GM12875 (cell line): Measurements from ENCODE around the gene RASL10A.

Experiments
- H3K4me3 ChIP-seq: one replicate; pipeline ENCODE4 v1.5.1; 2011; ENCODE audit warnings: low read depth, low read length, control low read depth
- TF ChIP-seq, protein P1 (sequence below): IDR thresholded peaks from 2 replicates; pipeline ENCODE4 v1.5.1; 2011; ENCODE audit warnings: low read depth, mild to moderate bottlenecking, control low read depth, inconsistent platforms, low read length, moderate library complexity, borderline replicate concordance; ENCODE audit not compliant: insufficient read depth

RASL10A gene

DNA sequence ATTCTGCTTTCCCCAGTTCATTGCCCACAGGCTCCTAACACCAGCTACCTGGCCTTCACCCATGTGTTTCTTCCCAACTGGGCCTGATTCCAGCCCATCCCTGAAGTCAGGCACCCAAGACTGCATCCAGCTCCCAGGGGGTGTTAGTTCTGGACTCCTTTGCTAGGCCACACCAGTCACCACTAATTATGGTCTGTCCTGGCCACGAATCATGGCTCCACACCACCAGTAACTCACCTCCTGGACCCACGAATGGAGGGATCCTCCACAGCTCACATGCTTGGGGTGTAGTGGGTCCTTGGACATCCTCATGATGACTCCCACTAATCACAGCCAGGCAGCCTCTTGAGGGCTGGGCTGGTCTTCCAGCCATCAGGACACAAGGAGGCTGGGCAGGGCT, 3.6 kb upstream of the RASL10A start:
- H3K4me3 ChIP-seq = no peak overlapping the region
- TF ChIP-seq, protein P1, sequence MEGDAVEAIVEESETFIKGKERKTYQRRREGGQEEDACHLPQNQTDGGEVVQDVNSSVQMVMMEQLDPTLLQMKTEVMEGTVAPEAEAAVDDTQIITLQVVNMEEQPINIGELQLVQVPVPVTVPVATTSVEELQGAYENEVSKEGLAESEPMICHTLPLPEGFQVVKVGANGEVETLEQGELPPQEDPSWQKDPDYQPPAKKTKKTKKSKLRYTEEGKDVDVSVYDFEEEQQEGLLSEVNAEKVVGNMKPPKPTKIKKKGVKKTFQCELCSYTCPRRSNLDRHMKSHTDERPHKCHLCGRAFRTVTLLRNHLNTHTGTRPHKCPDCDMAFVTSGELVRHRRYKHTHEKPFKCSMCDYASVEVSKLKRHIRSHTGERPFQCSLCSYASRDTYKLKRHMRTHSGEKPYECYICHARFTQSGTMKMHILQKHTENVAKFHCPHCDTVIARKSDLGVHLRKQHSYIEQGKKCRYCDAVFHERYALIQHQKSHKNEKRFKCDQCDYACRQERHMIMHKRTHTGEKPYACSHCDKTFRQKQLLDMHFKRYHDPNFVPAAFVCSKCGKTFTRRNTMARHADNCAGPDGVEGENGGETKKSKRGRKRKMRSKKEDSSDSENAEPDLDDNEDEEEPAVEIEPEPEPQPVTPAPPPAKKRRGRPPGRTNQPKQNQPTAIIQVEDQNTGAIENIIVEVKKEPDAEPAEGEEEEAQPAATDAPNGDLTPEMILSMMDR = no peak

GRCh38 chr22:29317827-29318454, 2.4 kb upstream of the RASL10A start:
- TF ChIP-seq, protein P1 = no peak
- no peak overlapping the region for H3K4me3 ChIP-seq

- TF ChIP-seq, protein P1 = no peak
- no peak overlapping the region for H3K4me3 ChIP-seq
Observed at GRCh38 chr22:29316141-29316828, 788 bp upstream of the RASL10A start.

DNA sequence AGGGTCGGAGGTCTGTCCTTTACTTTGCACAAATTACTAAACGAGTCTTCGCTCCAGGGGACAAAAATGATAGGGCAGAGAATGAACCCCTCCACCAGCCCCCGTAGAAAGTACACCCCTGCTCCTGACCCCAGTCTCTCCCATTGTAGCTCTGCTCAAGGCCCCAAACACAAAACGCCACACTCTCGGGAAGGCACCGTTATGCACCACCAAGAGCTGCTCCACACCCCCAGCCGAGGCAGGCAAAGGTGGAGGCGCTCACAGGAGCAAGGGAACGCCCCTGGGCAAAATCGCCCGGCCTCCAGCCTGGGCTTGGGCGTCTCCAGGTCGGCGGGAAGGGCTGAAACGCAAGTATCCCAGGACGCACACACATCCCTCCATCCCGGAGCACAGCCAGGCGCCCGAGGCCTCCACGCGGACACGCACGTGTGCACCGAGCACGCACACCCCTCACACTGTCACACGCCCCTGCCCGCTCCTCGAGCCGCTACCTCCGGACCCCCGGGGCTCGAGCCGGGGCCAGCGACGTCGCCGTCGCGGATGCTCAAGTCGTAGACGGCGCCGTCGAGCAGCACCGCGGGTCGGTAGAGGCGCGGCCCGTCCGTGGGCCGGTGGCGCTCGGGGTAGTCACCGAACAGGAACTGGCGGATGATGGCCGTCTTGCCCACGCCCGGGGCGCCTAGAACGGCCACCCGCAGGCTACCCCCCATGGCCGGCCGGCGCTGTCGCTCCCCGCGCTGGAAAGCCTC, 786 bp downstream of the RASL10A start:
- TF ChIP-seq, protein P1 = no peak
- no peak overlapping the region for H3K4me3 ChIP-seq

- H3K4me3 ChIP-seq = no peak overlapping the region
- TF ChIP-seq, protein P1 = no peak
Observed at GRCh38 chr22:29313576-29314466, 1.7 kb downstream of the RASL10A start.

DNA sequence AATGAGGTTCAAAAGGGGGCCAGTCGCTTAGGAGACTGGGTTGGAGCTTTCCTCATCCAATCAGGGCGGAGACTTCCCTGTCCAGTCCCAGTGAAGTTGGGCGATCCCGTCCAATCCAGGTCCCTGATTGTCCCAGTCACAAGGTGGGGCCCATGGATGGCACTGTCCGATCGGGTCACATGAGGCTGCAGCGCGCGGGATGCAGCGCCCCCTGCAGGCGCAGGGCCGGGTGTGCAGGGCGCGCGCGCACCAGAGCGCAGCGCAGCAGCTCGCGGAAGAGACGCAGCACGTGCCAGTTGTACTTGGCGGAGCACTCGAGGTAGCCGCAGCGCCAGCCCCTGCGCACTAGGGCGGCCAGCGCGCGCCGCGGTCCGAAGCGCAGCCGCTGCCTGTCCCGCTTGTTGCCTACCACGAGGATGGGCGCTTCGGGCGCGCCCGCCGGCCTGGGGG, 2.3 kb downstream of the RASL10A start:
- TF ChIP-seq, protein P1 = peak; percentile 51; the same call in 1 of the 2 replicates
- no peak overlapping the region for H3K4me3 ChIP-seq
